ENCODE results near the gene ABL2. TPM values are rescaled to one million over a fixed set of nuclear protein-coding genes. Genes with fewer than 3 reads are reported as not detected.
A peak's percentile ranks its signal among the peaks of the same experiment; 100 is the strongest.

The ABL2 gene
- total and polyA plus RNA-seq, 2 donors (not counting 1 experiment from before 2014, with no cell fraction given) = 2.6 to 20.0 TPM

DNA sequence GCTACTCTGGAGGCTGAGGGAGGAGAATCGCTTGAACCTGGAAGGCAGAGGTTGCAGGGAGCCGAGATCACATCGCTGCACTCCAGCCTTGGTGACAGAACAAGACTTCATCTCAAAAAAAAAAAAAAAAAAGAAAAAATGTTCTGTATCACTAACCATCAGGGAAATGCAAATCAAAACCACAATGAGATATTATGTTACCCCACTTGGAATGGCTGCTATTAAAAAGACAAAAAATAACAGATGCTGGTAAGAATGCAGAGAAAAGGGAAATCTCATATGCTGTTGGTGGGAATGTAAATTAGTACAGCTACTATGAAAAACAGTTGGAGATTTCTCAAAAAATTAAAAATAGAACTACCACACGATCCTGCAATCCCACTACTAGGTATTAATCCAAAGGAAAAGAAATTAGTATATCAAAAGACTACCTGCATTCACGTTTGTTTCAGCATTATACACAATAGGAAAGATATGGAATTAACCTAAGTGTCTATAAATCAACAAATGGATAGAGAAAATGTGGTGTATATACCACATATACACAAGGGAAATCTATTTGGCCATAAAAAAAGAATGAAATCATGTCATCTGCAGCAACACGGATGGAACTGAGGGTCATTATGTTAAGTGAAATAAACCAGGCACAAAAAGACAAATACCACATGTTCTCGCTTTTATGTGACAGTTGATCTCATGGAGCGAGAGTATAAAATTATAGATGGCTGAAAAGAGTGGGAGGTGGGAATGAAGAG, 62.6 kb downstream of the ABL2 start:
- H3K4me2 ChIP-seq (replicated peaks; ENCODE audit: low read depth, low read length, poor library complexity, severe bottlenecking) = peak overlapping the region; percentile 0

DNA sequence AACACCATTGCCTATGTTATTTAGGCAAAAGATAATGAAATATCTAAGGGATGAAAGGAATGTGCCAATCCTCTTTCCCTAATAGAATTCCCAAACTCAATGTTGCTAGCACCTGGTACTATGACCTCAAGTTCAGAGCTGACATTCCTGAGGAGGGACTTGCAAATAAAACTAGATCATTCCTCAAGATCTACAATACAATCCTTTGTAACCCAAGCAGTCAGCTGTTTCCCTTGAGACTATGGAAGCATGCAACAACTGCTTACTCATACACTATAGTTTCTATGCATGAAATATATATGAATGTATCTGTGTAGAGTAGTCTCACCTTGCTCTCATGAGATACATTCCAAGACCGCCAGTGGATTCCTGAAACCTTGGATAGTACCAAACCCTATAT, 65.0 kb downstream of the ABL2 start:
- TF ChIP-seq EZH2 (IDR thresholded peaks at IDR 0.05; ENCODE audit: borderline replicate concordance, insufficient read depth, low read depth, low read length, poor library complexity, severe bottlenecking) (no peak), CTCF (IDR thresholded peaks at IDR 0.05) (no peak)
- Histone ChIP-seq H3K36me3 (replicated peaks in 1 of 2; ENCODE audit: control extremely low read depth in 1 of 2, control insufficient read depth in 1 of 2, extremely low read depth in 1 of 2, insufficient read depth in 2 of 2, low read length in 1 of 2) (no peaks in the 10 kb centered on the region), H3K27ac (ENCODE audit: low read length in 2 of 2) (no peak overlapping the region), H3K9ac (ENCODE audit: low read length) (no peak overlapping the region), H3K9me3 (ENCODE audit: control extremely low read depth in 1 of 3, control insufficient read depth in 2 of 3, insufficient read depth in 1 of 3, low read length in 2 of 3) (no peaks in the 10 kb centered on the region), H2AFZ (ENCODE audit: insufficient read depth, low read depth, low read length, poor library complexity, severe bottlenecking) (no peak overlapping the region), H4K20me1 (ENCODE audit: control insufficient read depth, insufficient read depth, low read length, poor library complexity, severe bottlenecking) (no peaks in the 10 kb centered on the region), H3K27me3 (replicated peaks in 1 of 4; ENCODE audit: control extremely low read depth in 1 of 4, control insufficient read depth in 3 of 4, insufficient read depth in 4 of 4, low read length in 3 of 4) (no peaks in the 10 kb centered on the region), H3K4me2 (replicated peaks; ENCODE audit: low read depth, low read length, poor library complexity, severe bottlenecking) (no peak overlapping the region), H3K4me1 (ENCODE audit: control insufficient read depth in 2 of 2, insufficient read depth in 2 of 2, low read length in 2 of 2) (peaks cover 3 to 9% of the 10 kb centered on the region in 2 donors), H3K79me2 (ENCODE audit: control insufficient read depth, insufficient read depth, low read length) (peaks cover 43% of the 10 kb centered on the region), H3K4me3 (ENCODE audit: control extremely low read depth in 1 of 5, extremely low read depth in 1 of 5, insufficient read depth in 1 of 5, low read depth in 2 of 5, low read length in 4 of 5) (no peak overlapping the region)
- no peak for ATAC-seq (ENCODE audit: low read depth)
- no peaks in the 10 kb centered on the region for H3K27me3 Mint-ChIP-seq
- no peak overlapping the region for H3K4me3 Mint-ChIP-seq
- no peaks in the 10 kb centered on the region for H3K9me3 Mint-ChIP-seq (ENCODE audit: insufficient read depth)
- H3K4me1 Mint-ChIP-seq = peaks cover 25% of the 10 kb centered on the region
- ChIA-PET CTCF (no interaction called here), POLR2A (no interaction called here)
- no peak for DNase-seq
- no CpG with 5 or more reads among the region's 1 CpG for WGBS (ENCODE audit: insufficient coverage)
- intact Hi-C loops (cut with micrococcal nuclease) = no loop called here
- H3K27ac Mint-ChIP-seq = no peak overlapping the region

More for the DNA sequence above, 62.6 kb downstream of the ABL2 start:
- Mint-ChIP-seq H3K4me1 (peaks cover 25% of the 10 kb centered on the region), H3K27me3 (no peaks in the 10 kb centered on the region), H3K4me3 (peak overlapping the region; percentile 1), H3K9me3 (ENCODE audit: insufficient read depth) (no peaks in the 10 kb centered on the region), H3K27ac (no peak overlapping the region)
- H3K36me3 ChIP-seq (replicated peaks in 1 of 2; ENCODE audit: control extremely low read depth in 1 of 2, control insufficient read depth in 1 of 2, extremely low read depth in 1 of 2, insufficient read depth in 2 of 2, low read length in 1 of 2) = no peaks in the 10 kb centered on the region
- H3K79me2 ChIP-seq (ENCODE audit: control insufficient read depth, insufficient read depth, low read length) = peaks cover 38% of the 10 kb centered on the region
- peaks cover 3 to 9% of the 10 kb centered on the region in 2 donors for H3K4me1 ChIP-seq (ENCODE audit: control insufficient read depth in 2 of 2, insufficient read depth in 2 of 2, low read length in 2 of 2)
- ChIA-PET POLR2A (no interaction called here), CTCF (interaction anchor here (0.7 kb wide), 1 partner anchor 1945 kb away, joined by 5 read pairs; no protein-coding TSS in a partner anchor)
- no CpG with 5 or more reads among the region's 8 CpGs for WGBS (ENCODE audit: insufficient coverage)
- intact Hi-C loops (cut with micrococcal nuclease) = no loop called here
- H3K4me3 ChIP-seq (ENCODE audit: control extremely low read depth in 1 of 5, extremely low read depth in 1 of 5, insufficient read depth in 1 of 5, low read depth in 2 of 5, low read length in 4 of 5) = no peak overlapping the region
- no peak overlapping the region for H2AFZ ChIP-seq (ENCODE audit: insufficient read depth, low read depth, low read length, poor library complexity, severe bottlenecking)
- H4K20me1 ChIP-seq (ENCODE audit: control insufficient read depth, insufficient read depth, low read length, poor library complexity, severe bottlenecking) = no peaks in the 10 kb centered on the region
- TF ChIP-seq EZH2 (IDR thresholded peaks at IDR 0.05; ENCODE audit: borderline replicate concordance, insufficient read depth, low read depth, low read length, poor library complexity, severe bottlenecking) = no peak
- DNase-seq (no peak), ATAC-seq (ENCODE audit: low read depth) (no peak)
- H3K27ac ChIP-seq (ENCODE audit: low read length in 2 of 2) = no peak overlapping the region
- no peaks in the 10 kb centered on the region for H3K9me3 ChIP-seq (ENCODE audit: control extremely low read depth in 1 of 3, control insufficient read depth in 2 of 3, insufficient read depth in 1 of 3, low read length in 2 of 3)
- no peak overlapping the region for H3K9ac ChIP-seq (ENCODE audit: low read length)
- H3K27me3 ChIP-seq (replicated peaks in 1 of 4; ENCODE audit: control extremely low read depth in 1 of 4, control insufficient read depth in 3 of 4, insufficient read depth in 4 of 4, low read length in 3 of 4) = no peaks in the 10 kb centered on the region

All from B cell (primary cell).